Heart left ventricle (tissue), 16 donors: ENCODE results near the gene CTSW. TPM values are rescaled to one million over a fixed set of nuclear protein-coding genes. Genes with fewer than 3 reads are reported as not detected.

ENCODE experiments used
- ATAC-seq, 4 donors: fragments of 200-7000 bp; cut with Tn5 transposase; one replicate each; pipeline ENCODE4 v1.9.1; 2020 to 2022; ENCODE audit warnings: moderate library complexity in 4 of 4, mild to moderate bottlenecking in 3 of 4, moderate number of reproducible peaks in 1 of 4
- DNase-seq, 5 donors: peaks; one replicate each; pipeline ENCODE4 v3.0.0-alpha.2; 2020
- H3K27ac ChIP-seq, 12 donors: fragments of 200-600 bp; sonication (generic) in 4 of 12; one replicate each; pipeline versions ENCODE4 v1.5.0 to v1.8.0; 2016 to 2022; ENCODE audit warnings: mild to moderate bottlenecking in 2 of 12
- H3K27me3 ChIP-seq, 9 donors: fragments of 200-600 bp; sonication (generic) in 2 of 9; one replicate each; pipeline versions ENCODE4 v1.5.1 to v1.8.0; 2016 to 2022; ENCODE audit warnings: mild to moderate bottlenecking in 3 of 9
- H3K36me3 ChIP-seq, 9 donors: fragments of 200-600 bp; sonication (generic) in 2 of 9; one replicate each; pipeline versions ENCODE4 v1.5.0 to v1.8.0; 2018 to 2022; ENCODE audit warnings: mild to moderate bottlenecking in 2 of 9
- H3K4me1 ChIP-seq, 12 donors: fragments of 200-600 bp; sonication (generic) in 4 of 12; one replicate each; pipeline versions ENCODE4 v1.5.0 to v1.8.0; 2016 to 2022; ENCODE audit warnings: mild to moderate bottlenecking in 3 of 12
- H3K4me3 ChIP-seq, 12 donors: fragments of 200-600 bp; sonication (generic) in 4 of 12; one replicate each; pipeline versions ENCODE4 v1.5.0 to v1.8.0; 2017 to 2022; ENCODE audit warnings: mild to moderate bottlenecking in 9 of 12, moderate library complexity in 4 of 12
- H3K9me3 ChIP-seq, 12 donors: fragments of 200-600 bp; sonication (generic) in 4 of 12; one replicate each; pipeline versions ENCODE4 v1.5.0 to v1.8.0; 2016 to 2022; ENCODE audit warnings: mild to moderate bottlenecking in 1 of 12
- CTCF ChIP-seq, 12 donors: fragments of 200-600 bp; sonication (generic) in 4 of 12; IDR thresholded peaks; one replicate each; pipeline versions ENCODE4 v1.5.0 to v1.8.0; 2018 to 2022; ENCODE audit warnings: antibody characterized with exemption in 12 of 12, mild to moderate bottlenecking in 5 of 12
- POLR2A ChIP-seq, 2 donors: fragments of 450-650 bp; IDR thresholded peaks; one replicate each; pipeline ENCODE4 v1.6.1; 2017; ENCODE audit warnings: antibody characterized with exemption in 2 of 2, mild to moderate bottlenecking in 2 of 2, moderate library complexity in 2 of 2
- WGBS, 4 donors: extraction: QIAGEN DNeasy Blood & Tissue Kit in 2 of 4; methylation state at CpG; one replicate each; pipeline versions ENCODE4 v1.1.5 to v1.1.7; 2013 to 2018; 5-methylcytosine and 5-hydroxymethylcytosine counted together
- intact Hi-C, 10 donors: fragments of 100-400 bp; cut with DNase I; formaldehyde crosslinking; loops; one replicate each; pipeline versions ENCODE4 v1.11.1 to v1.14.2; 2022
- polyA plus RNA-seq, 2 donors: library from polyadenylated mRNA; stranded (reverse); fragments of 200-250 nt; gene quantifications; one replicate each; pipeline ENCODE4 v1.2.3, GENCODE V29; 2013
- total RNA-seq, 9 donors: library from RNA; depleted of rRNA in 2 of 9; stranded (reverse); fragments of >200 nt in 2 of 9; fragmentation: NEBNext Ultra II Directional in 3 of 9; extraction: Animal tissue kit (Norgen Biotek cat#: 25700) in 3 of 9; gene quantifications; one replicate each; pipeline versions ENCODE4 v1.1.0 to v1.2.4, GENCODE V29; 2016 to 2023
- donor health status: ischemic (EF 13 %, LVEDD 7.1; RV severe dilation, severe dysfunction).
- donor health status: healthy with polysubstance abuse.
- donor health status: DM: no; HTN: yes; CAD: no.
- donor health status: DM: no; HTN: no; CAD: no.
- donor health status: ischemic (EF 25% LVEDD 6.9; RV normal size, moderate dysfunction).
- donor health status: ischemic (EF 25% LVEDD 5.7; RV mildly dilated, moderate dysfunction).
- donor health status: healthy.
- donor health status: DM: yes; HTN: yes; CAD: no.
- donor health status: ischemic (EF 35%, LVEDD 5.7; RV mildly dilated, moderate dysfunction).
- donor health status: nonischemic (EF 11% LVEDD 7.7; RV severe dilation, severe dysfunction).
- donor health status: DM: yes; HTN: yes; CAD: no.
- donor health status: PGD.
- donor health status: ischemic (EF 29% LVEDD 5.4; RV normal size, mild dysfunction).
- donor health status: nonischemic (EF 23%, LVEDD 6.1; RV moderate dilation, normal function).

Gene CTSW
- total and polyA plus RNA-seq, 11 donors: 0.16 to 9.4 (median 0.84) TPM; not detected in 1

- ATAC-seq (no peak), DNase-seq (peak in 3 of 5 donors; percentile 24 to 45 (median 25))
- Histone ChIP-seq H3K9me3 (no peaks in the 10 kb centered on the region), H3K36me3 (peaks cover 0 to 60% (median 56%) of the 10 kb centered on the region in 9 donors), H3K4me1 (peaks cover 0 to 35% (median 22%) of the 10 kb centered on the region in 12 donors), H3K4me3 (no peak overlapping the region), H3K27ac (peak overlapping the region in 2 of 12 donors; percentile 6 to 98), H3K27me3 (no peaks in the 10 kb centered on the region)
- TF ChIP-seq CTCF (IDR thresholded peaks at IDR 0.05) (no peak), POLR2A (IDR thresholded peaks at IDR 0.05) (no peak)
- intact Hi-C loops: loop anchor here in 1 of 10 donors (10.0 kb wide), 1 partner anchor 483 kb away; the partner anchor contains the start of genes B4GAT1 and BRMS1
- WGBS, 4 donors: 74 to 96% (median 88%) methylated on average over 4 to 5 of the region's 5 CpGs
Measured at GRCh38 chr11:65862191-65862735, 17.4 kb upstream of the CTSW start.

DNA sequence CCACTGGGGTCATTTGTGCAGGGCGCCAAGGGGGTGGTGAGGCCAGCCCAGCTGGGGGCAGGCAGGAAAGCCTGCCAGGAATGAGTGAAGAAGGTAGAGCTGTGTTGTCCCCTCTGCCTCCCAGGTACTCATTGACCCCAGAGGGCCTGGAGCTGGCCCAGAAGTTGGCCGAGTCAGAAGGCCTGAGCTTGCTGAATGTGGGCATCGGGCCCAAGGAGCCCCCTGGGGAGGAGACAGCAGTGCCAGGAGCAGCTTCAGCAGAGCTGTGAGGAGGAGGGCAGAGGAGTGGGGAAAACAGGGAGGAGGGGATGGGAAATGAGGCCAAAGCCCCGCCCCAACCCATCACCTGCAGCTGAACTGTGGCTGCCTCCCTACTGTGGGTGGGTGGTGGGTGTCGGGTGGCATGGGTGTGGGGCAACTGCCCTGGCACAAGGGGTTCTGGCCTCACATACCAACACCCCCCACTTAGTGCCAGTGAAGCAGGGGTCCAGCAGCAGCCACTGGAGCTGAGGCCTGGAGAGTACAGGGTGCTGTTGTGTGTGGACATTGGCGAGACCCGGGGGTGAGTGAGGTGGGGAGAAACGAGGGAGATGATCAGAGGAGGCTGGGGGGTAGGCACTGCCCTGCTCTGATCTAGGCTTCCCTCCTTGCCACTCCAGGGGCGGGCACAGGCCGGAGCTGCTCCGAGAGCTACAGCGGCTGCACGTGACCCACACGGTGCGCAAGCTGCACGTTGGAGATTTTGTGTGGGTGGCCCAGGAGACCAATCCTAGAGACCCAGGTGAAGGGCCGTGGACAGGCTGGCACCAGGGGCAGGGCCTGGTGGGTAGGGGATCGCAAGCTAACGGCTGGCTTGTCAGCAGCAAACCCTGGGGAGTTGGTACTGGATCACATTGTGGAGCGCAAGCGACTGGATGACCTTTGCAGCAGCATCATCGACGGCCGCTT is 16.4 kb upstream of the CTSW start:
- peak in 4 of 5 donors; percentile 22 to 65 (median 26) for DNase-seq
- 84 to 89% (median 87%) methylated on average over 22 to 24 of the region's 24 CpGs for WGBS, 4 donors
- H3K36me3 ChIP-seq: peaks cover 0 to 69% (median 65%) of the 10 kb centered on the region in 9 donors
- ATAC-seq: no peak
- H3K4me3 ChIP-seq: no peak overlapping the region
- no peak for TF ChIP-seq CTCF (IDR thresholded peaks at IDR 0.05)
- TF ChIP-seq POLR2A (IDR thresholded peaks at IDR 0.05): no peak
- H3K27ac ChIP-seq: peak overlapping the region in 1 of 12 donors; percentile 98
- H3K9me3 ChIP-seq: no peaks in the 10 kb centered on the region
- H3K4me1 ChIP-seq: peaks cover 0 to 41% (median 22%) of the 10 kb centered on the region in 12 donors
- no peaks in the 10 kb centered on the region for H3K27me3 ChIP-seq
- intact Hi-C loops: loop anchor here in 1 of 10 donors (10.0 kb wide), 1 partner anchor 482 kb away; the partner anchor contains the start of genes B4GAT1 and BRMS1

- DNase-seq (peak in 2 of 5 donors; percentile 22), ATAC-seq (no peak)
- H3K27ac ChIP-seq: no peak overlapping the region
- H3K9me3 ChIP-seq: no peaks in the 10 kb centered on the region
- no peaks in the 10 kb centered on the region for H3K27me3 ChIP-seq
- intact Hi-C loops: loop anchor here in 1 of 10 donors (10.0 kb wide), 1 partner anchor 481 kb away; the partner anchor contains the start of genes B4GAT1 and BRMS1
- WGBS, 4 donors: 77 to 86% (median 83%) methylated on average over 7 to 12 of the region's 12 CpGs
- H3K4me1 ChIP-seq: peaks cover 0 to 32% (median 19%) of the 10 kb centered on the region in 12 donors
- peaks cover 0 to 78% (median 73%) of the 10 kb centered on the region in 9 donors for H3K36me3 ChIP-seq
- TF ChIP-seq CTCF (IDR thresholded peaks at IDR 0.05) (no peak), POLR2A (IDR thresholded peaks at IDR 0.05) (no peak)
- no peak overlapping the region for H3K4me3 ChIP-seq
Measured at GRCh38 chr11:65863889-65864705, 15.5 kb upstream of the CTSW start.
